Measurements from ENCODE around the gene MARCHF3. TPM values are rescaled to one million over a fixed set of nuclear protein-coding genes. Genes with fewer than 3 reads are reported as not detected.

The MARCHF3 gene
- total RNA-seq, 2 donors from 2014 or later = 32.5 to 33.7 TPM

- no peak for TF ChIP-seq CTCF (IDR thresholded peaks at IDR 0.05)
- no peak overlapping the region for H3K27ac ChIP-seq
- DNase-seq = no peak
- no peaks in the 10 kb centered on the region for H3K36me3 ChIP-seq
- no peak overlapping the region for H3K9ac ChIP-seq (ENCODE audit: low read depth in 2 of 2, low read length in 2 of 2)
- intact Hi-C loops (cut with DNase I) = no loop called here
- H3K4me3 ChIP-seq = no peak overlapping the region
- H3K9me3 ChIP-seq = no peaks in the 10 kb centered on the region
- no peaks in the 10 kb centered on the region for H3K27me3 ChIP-seq
- H3K4me1 ChIP-seq = no peaks in the 10 kb centered on the region
Observed at GRCh38 chr5:127042593-127042992, 12.2 kb upstream of the MARCHF3 start.

GRCh38 chr5:127041571-127041970 lies 11.2 kb upstream of the MARCHF3 start:
- Histone ChIP-seq H3K4me3 (no peak overlapping the region), H3K27ac (peak overlapping the region; percentile 91), H3K36me3 (no peaks in the 10 kb centered on the region), H3K4me1 (no peaks in the 10 kb centered on the region), H3K9ac (ENCODE audit: low read depth in 2 of 2, low read length in 2 of 2) (peak overlapping the region in 1 of 2 donors; percentile 86), H3K27me3 (no peaks in the 10 kb centered on the region), H3K9me3 (no peaks in the 10 kb centered on the region)
- DNase-seq = no peak
- no peak for TF ChIP-seq CTCF (IDR thresholded peaks at IDR 0.05)
- intact Hi-C loops (cut with DNase I) = no loop called here

- TF ChIP-seq CTCF (IDR thresholded peaks at IDR 0.05) = no peak
- no peak overlapping the region for H3K4me3 ChIP-seq
- peak overlapping the region in 1 of 2 donors; percentile 86 for H3K9ac ChIP-seq (ENCODE audit: low read depth in 2 of 2, low read length in 2 of 2)
- intact Hi-C loops (cut with DNase I) = no loop called here
- H3K4me1 ChIP-seq = no peaks in the 10 kb centered on the region
- no peaks in the 10 kb centered on the region for H3K9me3 ChIP-seq
- H3K27ac ChIP-seq = peak overlapping the region; percentile 91
- no peaks in the 10 kb centered on the region for H3K36me3 ChIP-seq
- DNase-seq = peak; percentile 81
- H3K27me3 ChIP-seq = no peaks in the 10 kb centered on the region
Observed at GRCh38 chr5:127040796-127041520, 10.6 kb upstream of the MARCHF3 start.

GRCh38 chr5:127038550-127038949 lies 8.2 kb upstream of the MARCHF3 start:
- no peaks in the 10 kb centered on the region for H3K9me3 ChIP-seq
- no peak overlapping the region for H3K9ac ChIP-seq (ENCODE audit: low read depth in 2 of 2, low read length in 2 of 2)
- DNase-seq = peak; percentile 19
- no peak overlapping the region for H3K4me3 ChIP-seq
- no peaks in the 10 kb centered on the region for H3K36me3 ChIP-seq
- no peak overlapping the region for H3K27ac ChIP-seq
- H3K4me1 ChIP-seq = no peaks in the 10 kb centered on the region
- intact Hi-C loops (cut with DNase I) = no loop called here
- H3K27me3 ChIP-seq = no peaks in the 10 kb centered on the region
- TF ChIP-seq CTCF (IDR thresholded peaks at IDR 0.05) = no peak

GRCh38 chr5:127031863-127032232 lies 1.5 kb upstream of the MARCHF3 start:
- no peak for DNase-seq
- H3K27me3 ChIP-seq = no peaks in the 10 kb centered on the region
- H3K4me1 ChIP-seq = no peaks in the 10 kb centered on the region
- TF ChIP-seq CTCF (IDR thresholded peaks at IDR 0.05) = no peak
- intact Hi-C loops (cut with DNase I) = no loop called here
- H3K9me3 ChIP-seq = no peaks in the 10 kb centered on the region
- H3K36me3 ChIP-seq = no peaks in the 10 kb centered on the region
- H3K4me3 ChIP-seq = no peak overlapping the region
- H3K9ac ChIP-seq (ENCODE audit: low read depth in 2 of 2, low read length in 2 of 2) = no peak overlapping the region
- H3K27ac ChIP-seq = no peak overlapping the region
